HG03558 (cell line): ENCODE data around the gene FAM114A2.
"Not testable (repeated sequence)": the region's sequence is repeated elsewhere in the genome, so short reads cannot be mapped to it uniquely, and the experiment has no call there.

Experiments used
- ATAC-seq: cut with Tn5 transposase; IDR thresholded peaks from one replicate; pipeline ENCODE4 v1.9.1; 2021; ENCODE audit warnings: moderate number of reproducible peaks; ENCODE audit not compliant: unreplicated experiment; ENCODE audit errors: extremely low read depth

Gene FAM114A2

GRCh38 chr5:154038707-154039457 lies at the start of gene FAM114A2, which contains the start of gene MFAP3:
FAM114A2 (minus strand) TSS chr5:154038910; CDS start chr5:154034953, 3,957 bp downstream.
MFAP3 (plus strand) TSS chr5:154038967; CDS start chr5:154049723, 10,756 bp downstream.
- ATAC-seq = peak; percentile 96

- ATAC-seq = no peak
These were observed 48.5 kb upstream of the FAM114A2 start for GRCh38 chr5:154087260-154087659.

- no peak for ATAC-seq
These were observed 47.9 kb upstream of the FAM114A2 start for GRCh38 chr5:154086641-154087040.

- ATAC-seq = no peak
These were observed 47.4 kb upstream of the FAM114A2 start for GRCh38 chr5:154086146-154086545.

GRCh38 chr5:154084062-154084639 lies 45.4 kb upstream of the FAM114A2 start:
- ATAC-seq = no peak

- no peak for ATAC-seq
These were observed 42.5 kb upstream of the FAM114A2 start for GRCh38 chr5:154081246-154081645.

- ATAC-seq = no peak
These were observed 39.6 kb upstream of the FAM114A2 start for GRCh38 chr5:154078272-154078671.

- ATAC-seq = no peak
These were observed 39.0 kb upstream of the FAM114A2 start for GRCh38 chr5:154077696-154078095.

- ATAC-seq = no peak
These were observed 37.7 kb upstream of the FAM114A2 start for GRCh38 chr5:154076240-154076922.

- ATAC-seq = peak; percentile 91
These were observed 33.9 kb upstream of the FAM114A2 start for GRCh38 chr5:154072414-154073171.

- ATAC-seq = no peak
These were observed 33.2 kb upstream of the FAM114A2 start for GRCh38 chr5:154071799-154072413.

- ATAC-seq = not testable (repeated sequence)
These were observed 31.1 kb upstream of the FAM114A2 start for GRCh38 chr5:154069854-154070253.

- ATAC-seq = no peak
These were observed 27.3 kb upstream of the FAM114A2 start for GRCh38 chr5:154065971-154066370.

- no peak for ATAC-seq
These were observed 24.7 kb upstream of the FAM114A2 start for GRCh38 chr5:154063372-154063771.

- no peak for ATAC-seq
These were observed 21.9 kb upstream of the FAM114A2 start for GRCh38 chr5:154060606-154061005.

- ATAC-seq = no peak
These were observed 20.9 kb upstream of the FAM114A2 start for GRCh38 chr5:154059583-154059982.

GRCh38 chr5:154059039-154059430 lies 20.3 kb upstream of the FAM114A2 start:
- no peak for ATAC-seq

- no peak for ATAC-seq
These were observed 19.6 kb upstream of the FAM114A2 start for GRCh38 chr5:154058055-154059038.

GRCh38 chr5:154055201-154055600 lies 16.5 kb upstream of the FAM114A2 start:
- no peak for ATAC-seq
